DND-41 (cell line): ENCODE results near the gene OGFR.

Experiments
- ATAC-seq: fragments of 200-7000 bp; cut with Tn5 transposase; 3 replicates; pipeline ENCODE4 v1.9.1; 2021; ENCODE audit warnings: low read depth; ENCODE audit not compliant: insufficient read depth
- DNase-seq: peaks from one replicate; pipeline ENCODE4 v3.0.0-alpha.2; 2020
- H2AFZ ChIP-seq: 2 replicates; pipeline ENCODE4 v1.6.0; 2012; ENCODE audit warnings: low read depth, low read length
- H3K27ac ChIP-seq: 2 replicates; pipeline ENCODE4 v1.5.1; 2012; ENCODE audit warnings: low read length, inconsistent platforms
- H3K27me3 ChIP-seq: fragments of 200-600 bp; sonication (generic); 2 replicates; pipeline ENCODE4 v1.6.0; 2012; ENCODE audit warnings: low read length, mild to moderate bottlenecking, inconsistent platforms; ENCODE audit not compliant: insufficient read depth, poor library complexity
- H3K36me3 ChIP-seq: 2 replicates; pipeline ENCODE4 v1.5.1; 2012; ENCODE audit warnings: low read length, inconsistent platforms; ENCODE audit not compliant: insufficient read depth
- H3K4me1 ChIP-seq: 2 replicates; pipeline ENCODE4 v1.5.1; 2012; ENCODE audit warnings: mild to moderate bottlenecking, low read length; ENCODE audit not compliant: insufficient read depth
- H3K4me2 ChIP-seq: 2 replicates; pipeline ENCODE4 v1.6.0; 2012; ENCODE audit warnings: mild to moderate bottlenecking, moderate library complexity, low read length, inconsistent platforms; ENCODE audit not compliant: insufficient read depth
- H3K4me3 ChIP-seq, 2 experiments: fragments of 200-600 bp in 1 of 2; shearing (Covaris generic) in 1 of 2; 2 replicates each; pipeline ENCODE4 v1.5.1; 2012 to 2016; ENCODE audit warnings: inconsistent platforms in 2 of 2, low read length in 2 of 2, mild to moderate bottlenecking in 2 of 2, low read depth in 1 of 2, moderate library complexity in 1 of 2
- H3K79me2 ChIP-seq: 2 replicates; pipeline ENCODE4 v1.6.0; 2012; ENCODE audit warnings: low read length, inconsistent platforms; ENCODE audit not compliant: insufficient read depth
- H3K9ac ChIP-seq: 2 replicates; pipeline ENCODE4 v1.6.0; 2012; ENCODE audit warnings: low read depth, mild to moderate bottlenecking, inconsistent platforms, low read length, moderate library complexity
- H3K9me3 ChIP-seq: 2 replicates; pipeline ENCODE4 v1.5.1; 2012; ENCODE audit warnings: low read length, moderate library complexity, mild to moderate bottlenecking, inconsistent platforms; ENCODE audit not compliant: insufficient read depth, severe bottlenecking
- H4K20me1 ChIP-seq: 2 replicates; pipeline ENCODE4 v1.6.0; 2012; ENCODE audit warnings: low read length; ENCODE audit not compliant: insufficient read depth
- CTCF ChIP-seq: IDR thresholded peaks from 2 replicates; pipeline ENCODE4 v1.5.1; 2012; ENCODE audit warnings: borderline replicate concordance, low read length, moderate library complexity, mild to moderate bottlenecking; ENCODE audit not compliant: poor library complexity, severe bottlenecking; ENCODE audit errors: extremely low read depth
- EZH2 ChIP-seq: IDR thresholded peaks from 3 replicates; pipeline ENCODE4 v1.6.1; 2012; ENCODE audit warnings: borderline replicate concordance, low read depth, mild to moderate bottlenecking, moderate library complexity, low read length, inconsistent platforms; ENCODE audit not compliant: severe bottlenecking

The OGFR gene

DNA sequence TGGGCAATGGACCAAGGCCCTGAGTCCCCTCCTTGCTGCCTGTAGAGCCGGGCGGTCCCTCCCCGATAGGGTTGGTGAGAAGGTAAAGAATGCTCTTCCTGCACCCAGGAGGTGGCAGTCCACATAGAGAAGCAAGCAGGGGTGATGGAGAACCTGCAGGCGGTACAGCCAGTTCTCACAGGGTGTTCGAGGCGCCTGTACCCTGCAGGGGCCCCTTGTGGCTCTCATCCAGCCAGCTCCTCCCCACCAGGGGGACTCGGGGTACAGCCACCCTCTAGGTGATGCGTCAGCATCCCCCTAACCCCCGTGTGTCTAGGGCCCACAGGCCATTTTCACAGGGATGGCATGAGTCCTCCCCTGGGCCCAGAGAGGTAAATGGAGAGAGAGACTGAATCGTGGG lies 7.1 kb downstream of the OGFR start:
- Histone ChIP-seq H3K27me3 (no peaks in the 10 kb centered on the region), H3K36me3 (peaks cover 72% of the 10 kb centered on the region), H3K9me3 (no peaks in the 10 kb centered on the region), H3K79me2 (peaks cover 24% of the 10 kb centered on the region), H3K9ac (no peak overlapping the region), H3K4me2 (no peak overlapping the region), H4K20me1 (peaks cover 78% of the 10 kb centered on the region), H3K4me1 (peaks cover 18% of the 10 kb centered on the region), H3K4me3 (no peak overlapping the region), H3K27ac (no peak overlapping the region), H2AFZ (no peak overlapping the region)
- ATAC-seq = no peak
- no peak for DNase-seq
- no peak for TF ChIP-seq EZH2
- TF ChIP-seq CTCF = no peak

- H3K36me3 ChIP-seq = peaks cover 66% of the 10 kb centered on the region
- no peak overlapping the region for H3K27ac ChIP-seq
- H4K20me1 ChIP-seq = peaks cover 72% of the 10 kb centered on the region
Observed at GRCh38 chr20:62812181-62812906, 7.7 kb downstream of the OGFR start.

GRCh38 chr20:62812907-62813200 lies 8.2 kb downstream of the OGFR start:
- DNase-seq = no peak
- Histone ChIP-seq H3K9ac (no peak overlapping the region), H3K36me3 (peaks cover 61% of the 10 kb centered on the region), H3K27ac (no peak overlapping the region), H4K20me1 (peaks cover 67% of the 10 kb centered on the region), H3K27me3 (no peaks in the 10 kb centered on the region), H3K4me3 (no peak overlapping the region), H2AFZ (no peak overlapping the region), H3K9me3 (no peaks in the 10 kb centered on the region), H3K4me2 (no peak overlapping the region), H3K4me1 (peaks cover 7% of the 10 kb centered on the region), H3K79me2 (peaks cover 13% of the 10 kb centered on the region)
- no peak for TF ChIP-seq EZH2
- no peak for TF ChIP-seq CTCF
- no peak for ATAC-seq

More at GRCh38 chr20:62812181-62812906, 7.7 kb downstream of the OGFR start:
- Histone ChIP-seq H3K4me2 (no peak overlapping the region), H3K9me3 (no peaks in the 10 kb centered on the region), H3K4me3 (no peak overlapping the region), H3K4me1 (peaks cover 12% of the 10 kb centered on the region), H2AFZ (no peak overlapping the region), H3K27me3 (no peaks in the 10 kb centered on the region), H3K9ac (no peak overlapping the region), H3K79me2 (peaks cover 18% of the 10 kb centered on the region)
- TF ChIP-seq EZH2 (no peak), CTCF (no peak)
- DNase-seq = no peak
- no peak for ATAC-seq

- Histone ChIP-seq H3K9me3 (no peaks in the 10 kb centered on the region), H3K4me2 (no peak overlapping the region), H3K36me3 (peaks cover 54% of the 10 kb centered on the region), H3K27ac (no peak overlapping the region), H4K20me1 (peaks cover 61% of the 10 kb centered on the region), H2AFZ (no peak overlapping the region), H3K9ac (no peak overlapping the region), H3K27me3 (no peaks in the 10 kb centered on the region), H3K4me3 (no peak overlapping the region), H3K79me2 (peaks cover 6% of the 10 kb centered on the region; the same call in 1 of the 2 replicates), H3K4me1 (no peaks in the 10 kb centered on the region)
- TF ChIP-seq CTCF (no peak), EZH2 (no peak)
- ATAC-seq (no peak; the same call in 2 of the 3 replicates), DNase-seq (no peak)
Observed at GRCh38 chr20:62813588-62813987, 9.0 kb downstream of the OGFR start.
